ENCODE results near the gene CMKLR1. TPM values are rescaled to one million over a fixed set of nuclear protein-coding genes. Genes with fewer than 3 reads are reported as not detected.

Gene CMKLR1
- total RNA-seq, 1 donor from 2014 or later, result 0.57 TPM

DNA sequence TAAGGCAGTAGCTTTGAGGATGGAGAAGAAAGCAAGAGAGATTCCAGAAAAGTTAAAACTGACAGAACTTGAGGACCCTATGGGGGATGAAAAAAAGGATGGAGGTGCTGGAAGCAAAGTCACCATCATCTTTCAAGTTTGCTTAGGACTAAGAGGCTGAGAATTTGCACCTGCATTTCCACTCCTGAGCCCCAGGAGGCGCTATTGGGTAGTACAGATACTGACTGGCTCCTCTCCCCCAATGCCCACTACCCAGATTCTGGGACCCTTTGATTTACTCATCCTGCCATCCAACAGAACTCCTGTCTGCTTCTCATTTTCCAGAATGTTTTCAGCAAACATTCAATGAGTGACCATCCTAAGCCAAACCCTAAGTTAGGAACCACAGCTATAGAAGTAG lies 34.0 kb upstream of the CMKLR1 start:
- no peak overlapping the region for H2AFZ ChIP-seq (ENCODE audit: low read depth, low read length)
- no peak overlapping the region for H3K27ac ChIP-seq (ENCODE audit: low read depth, low read length)
- H3K79me2 ChIP-seq (ENCODE audit: insufficient read depth, low read length), result no peaks in the 10 kb centered on the region
- H3K9me3 Mint-ChIP-seq (ENCODE audit: unreplicated experiment), result peaks cover 27% of the 10 kb centered on the region
- TF ChIP-seq CTCF (IDR thresholded peaks at IDR 0.05; ENCODE audit: insufficient read depth, low read depth, low read length) (no peak), EZH2 (IDR thresholded peaks at IDR 0.05; ENCODE audit: insufficient read depth, low read length) (no peak)
- no peak for FAIRE-seq
- H3K9me3 ChIP-seq (ENCODE audit: insufficient read depth, low read depth, low read length), result peaks cover 6% of the 10 kb centered on the region
- no peaks in the 10 kb centered on the region for H3K36me3 ChIP-seq (ENCODE audit: insufficient read depth, low read length)
- no peak overlapping the region for H3K4me3 ChIP-seq (ENCODE audit: insufficient read depth, low read depth, low read length)
- H3K27ac Mint-ChIP-seq (ENCODE audit: unreplicated experiment), result no peak overlapping the region
- H3K4me2 ChIP-seq (ENCODE audit: low read length), result no peak overlapping the region
- peaks cover 9% of the 10 kb centered on the region for H3K4me1 Mint-ChIP-seq (ENCODE audit: low read depth, unreplicated experiment)
- DNase-seq (ENCODE audit: low read depth), result no peak
- H3K4me1 ChIP-seq (ENCODE audit: insufficient read depth, low read length), result no peaks in the 10 kb centered on the region
- no peaks in the 10 kb centered on the region for H4K20me1 ChIP-seq (ENCODE audit: insufficient read depth, low read length)
- H3K4me3 Mint-ChIP-seq (ENCODE audit: unreplicated experiment), result no peak overlapping the region
- peaks cover 4% of the 10 kb centered on the region for H3K27me3 ChIP-seq (ENCODE audit: insufficient read depth, low read length)
- peaks cover 4% of the 10 kb centered on the region for H3K36me3 Mint-ChIP-seq (ENCODE audit: low read depth, unreplicated experiment)
- H3K27me3 Mint-ChIP-seq (ENCODE audit: low read depth, unreplicated experiment), result peaks cover 5% of the 10 kb centered on the region
- H3K9ac ChIP-seq (ENCODE audit: low read length), result no peak overlapping the region

DNA sequence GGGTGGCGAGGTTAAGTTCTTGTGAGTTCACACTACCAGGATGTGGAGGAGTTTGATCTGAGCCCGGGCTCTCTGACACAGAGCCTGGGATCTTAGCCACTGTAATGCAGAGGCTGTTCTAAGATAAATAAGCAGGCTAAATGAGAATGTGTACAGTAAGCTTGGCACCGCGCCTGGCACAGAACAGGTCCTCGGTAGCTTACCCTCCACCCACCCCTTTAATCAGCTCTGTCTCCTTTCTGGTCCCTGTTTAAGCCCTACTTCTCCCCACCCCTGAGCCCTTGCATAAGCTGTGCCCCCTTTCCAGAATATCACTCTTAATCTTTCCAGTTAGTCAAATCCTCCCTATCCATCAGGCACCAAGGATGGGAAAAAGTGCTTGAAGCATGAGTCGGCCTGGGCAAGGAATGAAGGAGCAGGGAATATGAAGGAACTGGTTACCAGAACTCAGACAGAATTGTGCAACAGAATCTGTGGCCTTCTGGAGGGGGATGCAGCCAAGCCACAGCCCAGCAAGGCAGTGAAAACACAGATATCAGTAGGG lies 32.8 kb upstream of the CMKLR1 start:
- Mint-ChIP-seq H3K27me3 (ENCODE audit: low read depth, unreplicated experiment) (peaks cover 5% of the 10 kb centered on the region), H3K36me3 (ENCODE audit: low read depth, unreplicated experiment) (no peaks in the 10 kb centered on the region), H3K4me1 (ENCODE audit: low read depth, unreplicated experiment) (peaks cover 9% of the 10 kb centered on the region), H3K27ac (ENCODE audit: unreplicated experiment) (peak overlapping the region; percentile 36), H3K9me3 (ENCODE audit: unreplicated experiment) (peaks cover 25% of the 10 kb centered on the region), H3K4me3 (ENCODE audit: unreplicated experiment) (no peak overlapping the region)
- TF ChIP-seq EZH2 (IDR thresholded peaks at IDR 0.05; ENCODE audit: insufficient read depth, low read length) (no peak), CTCF (IDR thresholded peaks at IDR 0.05; ENCODE audit: insufficient read depth, low read depth, low read length) (no peak)
- Histone ChIP-seq H3K4me2 (ENCODE audit: low read length) (peak overlapping the region; percentile 39), H3K9ac (ENCODE audit: low read length) (no peak overlapping the region), H3K27me3 (ENCODE audit: insufficient read depth, low read length) (peaks cover 4% of the 10 kb centered on the region), H2AFZ (ENCODE audit: low read depth, low read length) (no peak overlapping the region), H3K4me1 (ENCODE audit: insufficient read depth, low read length) (no peaks in the 10 kb centered on the region), H4K20me1 (ENCODE audit: insufficient read depth, low read length) (no peaks in the 10 kb centered on the region), H3K4me3 (ENCODE audit: insufficient read depth, low read depth, low read length) (no peak overlapping the region), H3K36me3 (ENCODE audit: insufficient read depth, low read length) (no peaks in the 10 kb centered on the region), H3K27ac (ENCODE audit: low read depth, low read length) (peak overlapping the region; percentile 6), H3K79me2 (ENCODE audit: insufficient read depth, low read length) (no peaks in the 10 kb centered on the region), H3K9me3 (ENCODE audit: insufficient read depth, low read depth, low read length) (peaks cover 5% of the 10 kb centered on the region)
- FAIRE-seq, result no peak
- peak; percentile 78 for DNase-seq (ENCODE audit: low read depth)

GRCh38 chr12:108370415-108370814 lies 31.3 kb upstream of the CMKLR1 start:
- H3K27me3 Mint-ChIP-seq (ENCODE audit: low read depth, unreplicated experiment), result peaks cover 13% of the 10 kb centered on the region
- no peak overlapping the region for H3K4me3 Mint-ChIP-seq (ENCODE audit: unreplicated experiment)
- H3K4me1 Mint-ChIP-seq (ENCODE audit: low read depth, unreplicated experiment), result peaks cover 9% of the 10 kb centered on the region
- H4K20me1 ChIP-seq (ENCODE audit: insufficient read depth, low read length), result no peaks in the 10 kb centered on the region
- H3K4me1 ChIP-seq (ENCODE audit: insufficient read depth, low read length), result no peaks in the 10 kb centered on the region
- TF ChIP-seq CTCF (IDR thresholded peaks at IDR 0.05; ENCODE audit: insufficient read depth, low read depth, low read length) (no peak), EZH2 (IDR thresholded peaks at IDR 0.05; ENCODE audit: insufficient read depth, low read length) (no peak)
- no peaks in the 10 kb centered on the region for H3K36me3 ChIP-seq (ENCODE audit: insufficient read depth, low read length)
- H3K4me3 ChIP-seq (ENCODE audit: insufficient read depth, low read depth, low read length), result no peak overlapping the region
- H3K27ac Mint-ChIP-seq (ENCODE audit: unreplicated experiment), result no peak overlapping the region
- H3K9me3 ChIP-seq (ENCODE audit: insufficient read depth, low read depth, low read length), result peaks cover 5% of the 10 kb centered on the region
- H3K27ac ChIP-seq (ENCODE audit: low read depth, low read length), result no peak overlapping the region
- no peak overlapping the region for H3K4me2 ChIP-seq (ENCODE audit: low read length)
- FAIRE-seq, result no peak
- H3K79me2 ChIP-seq (ENCODE audit: insufficient read depth, low read length), result no peaks in the 10 kb centered on the region
- H3K9ac ChIP-seq (ENCODE audit: low read length), result no peak overlapping the region
- peaks cover 15% of the 10 kb centered on the region for H3K9me3 Mint-ChIP-seq (ENCODE audit: unreplicated experiment)
- DNase-seq (ENCODE audit: low read depth), result no peak
- H3K36me3 Mint-ChIP-seq (ENCODE audit: low read depth, unreplicated experiment), result no peaks in the 10 kb centered on the region
- peaks cover 7% of the 10 kb centered on the region for H3K27me3 ChIP-seq (ENCODE audit: insufficient read depth, low read length)
- no peak overlapping the region for H2AFZ ChIP-seq (ENCODE audit: low read depth, low read length)
